Measurements from ENCODE around the gene PKHD1. TPM values are rescaled to one million over a fixed set of nuclear protein-coding genes. Genes with fewer than 3 reads are reported as not detected.

Gene PKHD1
- total and polyA plus RNA-seq, 2 of the 13 experiments (the other 11 are each of a cell fraction or from before 2014, with no cell fraction given), result 0.01 to 0.13 TPM

GRCh38 chr6:51959744-51960383 is 127.5 kb downstream of the PKHD1 start (continued):
- 0 out of 2 replicates have a peak, but pooled peaks have one; percentile 54 for TF ChIP-seq ZBED4 (CRISPR knock-in tag; IDR thresholded peaks at IDR 0.05; ENCODE audit: borderline replicate concordance)
- TF ChIP-seq ERF (CRISPR knock-in tag; IDR thresholded peaks at IDR 0.05), result peak; percentile 52; the same call in 1 of the 2 replicates
- TF ChIP-seq ZSCAN30 (CRISPR knock-in tag; IDR thresholded peaks at IDR 0.05), result no peak
- 0 out of 2 replicates have a peak, but pooled peaks have one; percentile 4 for TF ChIP-seq CREB1 (IDR thresholded peaks at IDR 0.05)
- no peak for TF ChIP-seq CREB1 (CRISPR knock-in tag; IDR thresholded peaks at IDR 0.05)
- no peak for TF ChIP-seq SNAPC2 (CRISPR knock-in tag; IDR thresholded peaks at IDR 0.05)
- peak; percentile 77 for TF ChIP-seq XRCC5 (optimal IDR thresholded peaks at IDR 0.05; ENCODE audit: low read length)
- TF ChIP-seq ZNF768 (CRISPR knock-in tag; IDR thresholded peaks at IDR 0.05), result no peak
- TF ChIP-seq TFAP4 (IDR thresholded peaks at IDR 0.05; ENCODE audit: borderline replicate concordance, low read depth), result peak; percentile 87; the same call in 1 of the 2 replicates
- no peak for TF ChIP-seq GABPA (IDR thresholded peaks at IDR 0.05; ENCODE audit: low read depth, low read length)
- no peak for TF ChIP-seq GABPA (CRISPR knock-in tag; IDR thresholded peaks at IDR 0.05; ENCODE audit: low read depth)

All from HepG2 (cell line).